Peyer's patch (tissue), 4 donors: Measurements from ENCODE around the gene PPP1R14C. TPM values are rescaled to one million over a fixed set of nuclear protein-coding genes. Genes with fewer than 3 reads are reported as not detected.

Experiments
- DNase-seq, 3 donors: peaks; one replicate each; pipeline ENCODE4 v3.0.0-alpha.2; 2017 to 2019
- H3K27ac ChIP-seq, 4 donors: fragments of 200-600 bp; sonication (generic); one replicate each; pipeline ENCODE4 v1.5.1; 2016 to 2019
- H3K27me3 ChIP-seq, 2 donors: fragments of 200-600 bp; sonication (generic); one replicate each; pipeline ENCODE4 v1.5.1; 2019
- H3K36me3 ChIP-seq, 3 donors: fragments of 200-600 bp; sonication (generic); one replicate each; pipeline ENCODE4 v1.5.1; 2016 to 2019
- H3K4me1 ChIP-seq, 4 donors: fragments of 200-600 bp; sonication (generic); one replicate each; pipeline ENCODE4 v1.5.1; 2016 to 2019
- H3K4me3 ChIP-seq, 4 donors: fragments of 200-600 bp; sonication (generic); 1 replicate in 3 of 4; 2 replicates in 1 of 4; pipeline ENCODE4 v1.5.1; 2016 to 2019; ENCODE audit warnings: mild to moderate bottlenecking in 1 of 4
- H3K9me3 ChIP-seq, 4 donors: fragments of 200-600 bp; sonication (generic); one replicate each; pipeline ENCODE4 v1.5.1; 2016 to 2019; ENCODE audit warnings: mild to moderate bottlenecking in 1 of 4
- POLR2A ChIP-seq, 2 donors: fragments of 450-650 bp; IDR thresholded peaks; one replicate each; pipeline ENCODE4 v1.5.1; 2017; ENCODE audit warnings: antibody characterized with exemption in 2 of 2, mild to moderate bottlenecking in 2 of 2, moderate library complexity in 2 of 2
- total RNA-seq, 4 donors: library from RNA; depleted of rRNA; stranded (reverse); fragments of >200 nt; gene quantifications; one replicate each; pipeline ENCODE4 v1.1.0, GENCODE V29; 2016
- TF ChIP-seq, protein P1 (sequence below), 6 experiments: fragments of 450-650 bp in 4 of 6; fragments of 200-600 bp in 2 of 6; sonication (generic) in 1 of 6; IDR thresholded peaks; one replicate each; pipeline ENCODE4 v1.5.1; 2017 to 2019; ENCODE audit warnings: antibody characterized with exemption in 6 of 6, mild to moderate bottlenecking in 3 of 6, moderate library complexity in 1 of 6

Gene PPP1R14C
- total RNA-seq, 4 donors from 2014 or later = 4.4 to 21.2 (median 10.2) TPM

DNA sequence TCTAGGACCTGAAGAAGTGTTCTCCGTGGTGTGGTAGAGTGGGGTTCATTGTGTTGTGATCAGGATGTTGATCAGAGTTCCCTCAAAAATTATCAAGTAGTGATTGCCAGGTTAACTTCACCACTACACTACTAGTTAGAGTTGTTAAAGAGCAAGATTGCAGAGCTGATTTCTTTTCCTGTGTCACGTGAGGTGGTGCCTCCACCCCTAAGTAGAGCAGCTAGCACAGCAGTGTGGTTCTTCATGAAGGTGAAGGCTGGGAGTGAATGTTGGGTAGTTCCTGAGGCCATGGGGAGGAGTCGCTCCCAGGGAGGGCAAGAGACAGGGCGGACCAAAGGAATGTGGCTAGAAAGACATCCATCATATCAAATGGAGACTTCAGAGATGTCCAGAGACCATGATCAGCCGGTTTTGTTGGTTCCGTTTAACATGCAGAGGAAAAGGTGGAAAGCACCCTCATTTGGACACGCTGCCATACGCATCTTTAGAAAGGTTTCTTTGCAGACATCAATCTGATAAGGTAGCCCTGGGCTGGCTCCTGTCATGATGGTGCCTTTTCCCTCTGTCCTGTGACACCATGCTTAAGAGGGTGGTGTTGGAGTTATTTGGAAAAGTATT lies 146.7 kb downstream of the PPP1R14C start:
- H3K27me3 ChIP-seq = no peaks in the 10 kb centered on the region
- H3K27ac ChIP-seq = no peak overlapping the region
- no peaks in the 10 kb centered on the region for H3K36me3 ChIP-seq
- TF ChIP-seq, protein P1, sequence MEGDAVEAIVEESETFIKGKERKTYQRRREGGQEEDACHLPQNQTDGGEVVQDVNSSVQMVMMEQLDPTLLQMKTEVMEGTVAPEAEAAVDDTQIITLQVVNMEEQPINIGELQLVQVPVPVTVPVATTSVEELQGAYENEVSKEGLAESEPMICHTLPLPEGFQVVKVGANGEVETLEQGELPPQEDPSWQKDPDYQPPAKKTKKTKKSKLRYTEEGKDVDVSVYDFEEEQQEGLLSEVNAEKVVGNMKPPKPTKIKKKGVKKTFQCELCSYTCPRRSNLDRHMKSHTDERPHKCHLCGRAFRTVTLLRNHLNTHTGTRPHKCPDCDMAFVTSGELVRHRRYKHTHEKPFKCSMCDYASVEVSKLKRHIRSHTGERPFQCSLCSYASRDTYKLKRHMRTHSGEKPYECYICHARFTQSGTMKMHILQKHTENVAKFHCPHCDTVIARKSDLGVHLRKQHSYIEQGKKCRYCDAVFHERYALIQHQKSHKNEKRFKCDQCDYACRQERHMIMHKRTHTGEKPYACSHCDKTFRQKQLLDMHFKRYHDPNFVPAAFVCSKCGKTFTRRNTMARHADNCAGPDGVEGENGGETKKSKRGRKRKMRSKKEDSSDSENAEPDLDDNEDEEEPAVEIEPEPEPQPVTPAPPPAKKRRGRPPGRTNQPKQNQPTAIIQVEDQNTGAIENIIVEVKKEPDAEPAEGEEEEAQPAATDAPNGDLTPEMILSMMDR (IDR thresholded peaks at IDR 0.05) = no peak
- no peak for TF ChIP-seq POLR2A (IDR thresholded peaks at IDR 0.05)
- no peaks in the 10 kb centered on the region for H3K9me3 ChIP-seq
- no peak overlapping the region for H3K4me3 ChIP-seq
- no peak for DNase-seq
- no peaks in the 10 kb centered on the region for H3K4me1 ChIP-seq

DNA sequence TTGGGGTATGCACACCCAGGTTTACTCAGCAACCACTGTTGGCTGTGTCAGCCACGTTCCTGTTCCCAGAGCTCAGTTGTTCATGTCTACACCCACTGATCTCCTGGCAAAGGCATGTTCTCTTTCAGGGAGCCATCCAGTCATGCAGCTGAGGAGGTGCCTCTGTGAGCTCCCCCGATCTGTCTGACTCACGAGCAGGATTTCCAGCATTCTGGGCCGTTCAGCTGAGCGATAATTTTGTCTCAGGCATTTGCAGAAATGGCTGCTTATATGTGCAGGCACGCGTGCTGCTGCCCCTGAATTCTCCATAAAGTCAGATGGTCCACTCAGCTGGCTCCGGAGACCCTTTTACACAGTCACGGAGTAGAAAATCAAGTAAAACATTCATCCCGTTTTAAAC lies 147.6 kb downstream of the PPP1R14C start:
- H3K27ac ChIP-seq = no peak overlapping the region
- no peaks in the 10 kb centered on the region for H3K9me3 ChIP-seq
- H3K36me3 ChIP-seq = no peaks in the 10 kb centered on the region
- no peak for DNase-seq
- no peaks in the 10 kb centered on the region for H3K27me3 ChIP-seq
- H3K4me3 ChIP-seq = no peak overlapping the region
- no peaks in the 10 kb centered on the region for H3K4me1 ChIP-seq
- TF ChIP-seq POLR2A (IDR thresholded peaks at IDR 0.05) = no peak
- TF ChIP-seq, protein P1 (IDR thresholded peaks at IDR 0.05) = no peak

DNA sequence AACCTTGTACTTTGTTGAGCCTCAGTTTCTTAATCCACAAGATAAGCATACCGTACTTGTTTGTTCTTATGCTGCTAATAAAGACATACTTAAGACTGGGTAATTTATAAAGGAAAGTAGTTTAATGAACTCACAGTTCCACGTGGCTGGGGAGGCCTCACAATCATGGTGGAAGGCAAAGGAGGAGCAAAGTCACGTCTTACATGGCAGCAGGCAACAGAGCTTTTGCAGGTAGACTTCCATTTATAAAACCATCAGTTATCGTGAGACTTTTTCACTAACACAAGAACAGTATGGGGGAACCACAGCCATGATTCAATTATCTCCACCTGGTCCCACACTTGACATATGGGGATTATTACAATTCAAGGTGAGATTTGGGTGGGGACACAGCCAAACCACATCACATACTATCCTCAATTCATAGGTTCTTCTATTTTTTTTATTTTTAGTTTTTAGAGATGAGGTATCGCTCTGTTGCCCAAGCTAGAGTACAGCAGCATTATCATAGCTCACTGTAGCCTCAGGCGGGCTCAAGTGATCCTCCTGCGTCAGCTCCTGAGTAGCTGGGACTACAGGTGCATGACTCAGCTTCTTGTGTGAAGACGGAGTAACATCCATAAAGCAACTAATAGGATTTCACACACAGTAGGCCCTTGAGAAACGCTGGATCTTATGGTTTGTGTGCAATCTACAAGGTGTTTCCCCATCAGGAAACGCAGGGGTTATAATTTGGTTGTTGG lies 149.3 kb downstream of the PPP1R14C start:
- no peaks in the 10 kb centered on the region for H3K27me3 ChIP-seq
- H3K27ac ChIP-seq = no peak overlapping the region
- H3K4me3 ChIP-seq = no peak overlapping the region
- H3K4me1 ChIP-seq = no peaks in the 10 kb centered on the region
- H3K9me3 ChIP-seq = peaks cover 0 to 4% (median under 1%) of the 10 kb centered on the region in 4 donors
- no peaks in the 10 kb centered on the region for H3K36me3 ChIP-seq
- TF ChIP-seq POLR2A (IDR thresholded peaks at IDR 0.05) = no peak
- TF ChIP-seq, protein P1 (IDR thresholded peaks at IDR 0.05) = no peak
- no peak for DNase-seq

DNA sequence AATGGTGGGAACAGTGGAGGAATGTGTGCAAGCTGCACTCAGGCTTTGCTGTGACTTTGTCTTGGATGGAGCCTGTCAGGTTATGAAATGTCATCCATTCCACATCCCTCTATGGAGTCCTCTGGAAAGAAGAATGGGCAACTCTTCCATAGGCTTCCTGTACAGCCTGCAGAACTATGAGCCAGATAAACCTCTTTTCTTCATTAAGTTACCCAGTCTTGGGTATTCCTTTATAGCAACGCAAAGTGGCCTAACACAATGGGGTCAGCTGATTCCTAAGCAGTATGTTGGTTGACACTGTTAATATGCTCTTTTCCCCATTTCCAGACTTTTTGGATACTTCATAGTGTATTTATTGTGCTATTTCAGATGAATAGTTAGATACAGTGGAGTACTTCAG lies 150.2 kb downstream of the PPP1R14C start:
- peaks cover 0 to 9% (median 2%) of the 10 kb centered on the region in 4 donors for H3K9me3 ChIP-seq
- TF ChIP-seq POLR2A (IDR thresholded peaks at IDR 0.05) = no peak

DNA sequence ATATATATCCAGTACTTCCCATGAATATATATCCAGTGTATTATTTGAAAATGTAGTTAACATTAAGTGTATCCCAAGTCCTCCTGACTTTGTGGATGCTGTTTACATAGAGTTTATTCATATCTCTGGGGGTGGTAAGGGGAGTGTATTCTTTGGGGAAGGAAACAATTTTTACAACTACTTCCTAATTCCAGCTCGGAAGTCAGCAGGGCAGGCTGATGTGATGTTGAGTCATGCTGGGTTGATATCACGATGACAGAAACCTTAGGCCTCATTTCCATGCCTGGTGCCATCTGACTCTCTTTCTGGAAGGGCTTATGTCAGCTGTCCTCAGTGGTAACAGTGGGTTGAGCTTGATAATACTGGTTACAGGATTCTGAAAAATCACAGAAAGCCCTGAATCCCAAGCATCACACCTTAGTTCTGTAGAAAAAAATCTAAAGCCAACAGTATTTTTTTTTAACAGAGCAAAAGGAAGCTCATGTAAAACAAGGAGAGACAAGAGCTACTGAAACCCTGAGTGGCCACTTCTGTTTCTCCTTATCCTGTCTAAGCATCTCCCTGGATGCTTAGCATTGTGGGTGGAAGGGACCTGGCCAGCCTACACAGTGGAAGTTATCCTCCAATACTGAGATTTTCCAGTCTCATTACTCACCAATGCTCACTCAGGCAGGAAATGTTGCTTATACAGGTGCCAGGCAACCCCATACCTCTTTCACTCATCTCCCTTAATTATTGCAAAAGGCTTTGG lies 150.8 kb downstream of the PPP1R14C start:
- DNase-seq = peak in 1 of 3 donors; percentile 49
- Histone ChIP-seq H3K27ac (no peak overlapping the region), H3K9me3 (peaks cover 0 to 9% (median 2%) of the 10 kb centered on the region in 4 donors), H3K36me3 (no peaks in the 10 kb centered on the region), H3K4me1 (no peaks in the 10 kb centered on the region), H3K4me3 (no peak overlapping the region), H3K27me3 (no peaks in the 10 kb centered on the region)
- no peak for TF ChIP-seq POLR2A (IDR thresholded peaks at IDR 0.05)
- TF ChIP-seq, protein P1 (IDR thresholded peaks at IDR 0.05) = no peak

More for the DNA sequence above, 150.2 kb downstream of the PPP1R14C start:
- DNase-seq = no peak
- H3K4me3 ChIP-seq = no peak overlapping the region
- H3K36me3 ChIP-seq = no peaks in the 10 kb centered on the region
- H3K27me3 ChIP-seq = no peaks in the 10 kb centered on the region
- no peaks in the 10 kb centered on the region for H3K4me1 ChIP-seq
- H3K27ac ChIP-seq = no peak overlapping the region

DNA sequence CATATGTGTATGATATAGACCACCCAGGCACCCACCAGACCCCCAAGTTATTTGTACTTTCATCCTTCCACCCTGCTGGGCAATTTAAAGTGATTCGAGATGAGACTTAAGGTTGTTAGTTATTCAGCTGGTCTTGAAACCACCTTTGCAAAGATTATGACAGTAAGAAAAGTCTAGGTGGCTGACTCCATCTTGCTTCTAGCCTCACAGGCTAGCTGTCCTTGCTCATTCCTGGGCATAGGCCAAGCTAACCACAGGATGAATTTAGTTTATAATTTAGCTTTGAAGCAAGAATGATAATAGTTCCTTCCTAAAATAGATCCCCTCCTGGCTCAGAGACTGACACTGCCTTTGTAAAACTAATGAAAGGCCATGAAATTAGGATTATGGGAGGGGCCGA lies 154.0 kb downstream of the PPP1R14C start:
- Histone ChIP-seq H3K36me3 (no peaks in the 10 kb centered on the region), H3K27ac (no peak overlapping the region), H3K9me3 (peaks cover 0 to 9% (median 2%) of the 10 kb centered on the region in 4 donors), H3K4me1 (no peaks in the 10 kb centered on the region), H3K27me3 (no peaks in the 10 kb centered on the region), H3K4me3 (no peak overlapping the region)
- no peak for DNase-seq
- no peak for TF ChIP-seq POLR2A (IDR thresholded peaks at IDR 0.05)
- TF ChIP-seq, protein P1 (IDR thresholded peaks at IDR 0.05) = no peak
